PFSK-1 (cell line): ENCODE data around the gene ST6GALNAC2.

Experiments used
- FOXP2 ChIP-seq: optimal IDR thresholded peaks from 2 replicates; pipeline ENCODE3; 2011; ENCODE audit warnings: borderline replicate concordance, control low read depth, inconsistent platforms; ENCODE audit not compliant: insufficient read depth; ENCODE audit errors: extremely low read length, extremely low read depth
- POLR2AphosphoS5 ChIP-seq: IDR thresholded peaks from 2 replicates; pipeline ENCODE4 v1.6.1; 2012; ENCODE audit warnings: low read depth, mild to moderate bottlenecking, control low read depth, low read length, moderate library complexity
- SIN3A ChIP-seq: IDR thresholded peaks from 2 replicates; pipeline ENCODE4 v1.6.1; 2012; ENCODE audit warnings: mild to moderate bottlenecking, low read length, moderate library complexity, borderline replicate concordance; ENCODE audit not compliant: insufficient read depth
- TAF1 ChIP-seq: IDR thresholded peaks from 2 replicates; pipeline ENCODE4 v1.6.1; 2012; ENCODE audit warnings: low read length, control low read depth, borderline replicate concordance; ENCODE audit not compliant: insufficient read depth
- TF ChIP-seq, protein P1 (sequence below), 2 experiments: IDR thresholded peaks; 2 replicates each; pipeline versions ENCODE4 v1.6.1 to v1.8.0; 2011 to 2012; ENCODE audit warnings: low read depth in 2 of 2, low read length in 2 of 2, control low read depth in 1 of 2, inconsistent platforms in 1 of 2, mild to moderate bottlenecking in 1 of 2, moderate library complexity in 1 of 2; ENCODE audit not compliant: insufficient read depth in 1 of 2

ST6GALNAC2 gene

DNA sequence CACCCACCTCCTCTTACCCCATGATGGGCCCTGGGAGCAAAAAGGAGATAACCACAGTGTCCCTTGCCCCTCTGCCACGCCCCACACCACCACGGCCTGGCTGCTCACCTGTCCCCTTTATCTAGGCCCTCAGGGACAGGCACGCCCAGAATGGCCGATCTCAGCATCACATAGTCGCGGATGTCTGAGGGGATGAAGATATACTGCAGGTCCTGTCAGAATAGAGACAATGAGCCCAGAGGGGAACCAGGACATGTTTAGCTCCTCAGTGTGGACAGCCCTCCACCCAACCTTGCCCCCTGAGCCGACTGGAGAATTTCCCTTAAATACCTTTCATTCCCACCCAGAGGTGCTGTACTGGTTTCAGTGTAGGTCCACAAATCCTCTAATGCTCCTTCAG, 15.2 kb downstream of the ST6GALNAC2 start:
- TF ChIP-seq SIN3A (no peak), TAF1 (no peak), FOXP2 (no peak), POLR2AphosphoS5 (no peak)
- TF ChIP-seq, protein P1, sequence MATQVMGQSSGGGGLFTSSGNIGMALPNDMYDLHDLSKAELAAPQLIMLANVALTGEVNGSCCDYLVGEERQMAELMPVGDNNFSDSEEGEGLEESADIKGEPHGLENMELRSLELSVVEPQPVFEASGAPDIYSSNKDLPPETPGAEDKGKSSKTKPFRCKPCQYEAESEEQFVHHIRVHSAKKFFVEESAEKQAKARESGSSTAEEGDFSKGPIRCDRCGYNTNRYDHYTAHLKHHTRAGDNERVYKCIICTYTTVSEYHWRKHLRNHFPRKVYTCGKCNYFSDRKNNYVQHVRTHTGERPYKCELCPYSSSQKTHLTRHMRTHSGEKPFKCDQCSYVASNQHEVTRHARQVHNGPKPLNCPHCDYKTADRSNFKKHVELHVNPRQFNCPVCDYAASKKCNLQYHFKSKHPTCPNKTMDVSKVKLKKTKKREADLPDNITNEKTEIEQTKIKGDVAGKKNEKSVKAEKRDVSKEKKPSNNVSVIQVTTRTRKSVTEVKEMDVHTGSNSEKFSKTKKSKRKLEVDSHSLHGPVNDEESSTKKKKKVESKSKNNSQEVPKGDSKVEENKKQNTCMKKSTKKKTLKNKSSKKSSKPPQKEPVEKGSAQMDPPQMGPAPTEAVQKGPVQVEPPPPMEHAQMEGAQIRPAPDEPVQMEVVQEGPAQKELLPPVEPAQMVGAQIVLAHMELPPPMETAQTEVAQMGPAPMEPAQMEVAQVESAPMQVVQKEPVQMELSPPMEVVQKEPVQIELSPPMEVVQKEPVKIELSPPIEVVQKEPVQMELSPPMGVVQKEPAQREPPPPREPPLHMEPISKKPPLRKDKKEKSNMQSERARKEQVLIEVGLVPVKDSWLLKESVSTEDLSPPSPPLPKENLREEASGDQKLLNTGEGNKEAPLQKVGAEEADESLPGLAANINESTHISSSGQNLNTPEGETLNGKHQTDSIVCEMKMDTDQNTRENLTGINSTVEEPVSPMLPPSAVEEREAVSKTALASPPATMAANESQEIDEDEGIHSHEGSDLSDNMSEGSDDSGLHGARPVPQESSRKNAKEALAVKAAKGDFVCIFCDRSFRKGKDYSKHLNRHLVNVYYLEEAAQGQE (IDR thresholded peaks at IDR 0.05; ENCODE audit: insufficient read depth in 1 of 2, low read depth in 2 of 2, low read length in 2 of 2) = no peak

DNA sequence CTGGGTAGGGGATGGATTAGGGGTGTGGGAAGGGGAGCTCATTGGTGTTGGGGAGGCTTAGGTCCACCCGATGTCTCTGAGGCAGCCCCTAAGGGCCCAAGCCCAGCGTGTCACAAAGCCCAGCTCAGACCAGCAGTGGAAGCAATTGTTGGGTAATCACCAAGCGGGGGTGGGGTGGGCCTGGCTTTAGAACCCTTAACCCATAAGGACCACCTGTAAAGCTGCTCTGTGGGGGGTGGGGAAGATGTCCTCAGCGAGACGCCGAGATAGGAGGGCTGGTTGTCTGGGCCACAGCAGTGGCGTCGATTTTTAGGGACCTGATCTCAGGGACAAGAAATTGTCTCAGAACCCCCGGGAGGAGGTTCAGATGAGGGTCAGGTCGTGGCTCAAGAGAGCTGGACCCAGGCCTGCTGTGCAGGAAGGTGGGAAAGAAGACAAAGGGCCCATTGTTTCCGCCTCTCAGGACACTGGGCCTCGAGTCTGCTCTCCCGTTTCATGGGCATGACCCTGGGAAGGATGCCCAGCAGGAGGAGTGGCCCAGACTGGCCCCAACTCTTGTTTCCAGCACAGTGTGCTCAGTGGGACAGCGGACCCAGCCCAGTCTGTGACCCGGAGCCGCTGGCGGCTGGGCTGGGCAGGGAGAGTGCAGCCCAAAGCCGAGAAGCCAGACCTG, 15.9 kb downstream of the ST6GALNAC2 start:
- TF ChIP-seq TAF1 (no peak), POLR2AphosphoS5 (no peak), SIN3A (no peak), FOXP2 (no peak)
- TF ChIP-seq, protein P1 (IDR thresholded peaks at IDR 0.05; ENCODE audit: insufficient read depth in 1 of 2, low read depth in 2 of 2, low read length in 2 of 2) = no peak

DNA sequence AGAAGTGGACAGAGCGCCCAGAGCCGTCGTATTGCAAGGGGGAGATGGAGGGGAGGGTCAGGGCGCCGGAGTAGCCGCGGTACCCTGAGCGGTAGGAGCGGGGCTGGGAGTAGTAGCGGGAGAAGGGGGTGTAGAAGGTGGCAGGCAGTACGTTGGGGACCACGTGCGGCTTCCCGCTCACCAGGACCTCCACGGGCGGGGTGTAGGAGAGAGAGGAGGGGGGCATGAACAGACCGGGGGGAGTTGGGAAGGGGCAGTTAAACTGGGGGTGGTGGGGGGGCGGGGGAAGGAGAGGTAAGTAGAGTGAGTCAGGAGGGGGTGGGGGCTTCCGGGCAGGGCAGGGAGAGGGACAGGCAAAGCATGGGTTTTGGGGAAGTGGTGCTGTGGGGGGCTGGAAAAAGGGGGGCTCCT, 16.8 kb downstream of the ST6GALNAC2 start:
- TF ChIP-seq, protein P1 (IDR thresholded peaks at IDR 0.05; ENCODE audit: insufficient read depth in 1 of 2, low read depth in 2 of 2, low read length in 2 of 2) = no peak
- no peak for TF ChIP-seq TAF1
- TF ChIP-seq POLR2AphosphoS5 = no peak
- TF ChIP-seq SIN3A = no peak

DNA sequence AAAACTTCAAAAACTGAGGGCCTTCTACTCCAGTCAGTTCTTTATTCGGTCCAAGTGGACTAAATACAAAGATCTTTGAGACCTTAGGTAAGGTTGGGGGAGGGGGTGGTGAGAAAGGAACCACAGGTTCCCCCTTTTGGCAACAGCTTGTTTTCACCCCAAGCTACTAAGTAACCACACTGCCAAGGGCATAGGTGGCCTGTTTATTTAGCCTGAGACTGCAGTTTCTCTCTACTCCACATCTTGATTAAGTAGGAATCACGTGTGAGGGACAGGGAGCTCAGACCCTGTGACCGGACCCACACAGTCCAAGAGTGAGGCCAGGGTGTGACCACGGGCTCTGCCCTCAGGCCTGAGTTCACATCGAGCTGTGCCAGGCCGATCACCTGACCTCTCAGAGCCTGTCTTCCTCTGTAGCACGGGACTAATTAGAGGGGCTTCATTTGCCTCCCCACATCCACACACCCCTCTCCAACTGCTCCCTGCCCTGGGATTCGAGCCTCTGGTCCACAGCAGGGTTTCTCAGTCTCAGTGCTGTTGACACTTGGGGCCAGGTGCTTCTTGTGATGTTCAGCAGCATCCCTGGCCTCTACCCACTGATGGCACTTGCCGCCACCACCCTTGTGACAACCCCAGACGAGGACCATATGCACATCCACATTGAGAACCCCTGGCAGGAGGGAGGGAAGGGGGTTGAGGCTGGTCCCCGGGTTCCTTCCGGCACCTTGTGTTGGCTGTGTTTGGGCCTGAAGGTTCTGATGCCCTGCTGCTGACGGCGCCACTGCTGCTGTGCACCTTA, 17.8 kb downstream of the ST6GALNAC2 start:
- TF ChIP-seq POLR2AphosphoS5 (peak; percentile 40; the same call in 1 of the 2 replicates), SIN3A (no peak)

DNA sequence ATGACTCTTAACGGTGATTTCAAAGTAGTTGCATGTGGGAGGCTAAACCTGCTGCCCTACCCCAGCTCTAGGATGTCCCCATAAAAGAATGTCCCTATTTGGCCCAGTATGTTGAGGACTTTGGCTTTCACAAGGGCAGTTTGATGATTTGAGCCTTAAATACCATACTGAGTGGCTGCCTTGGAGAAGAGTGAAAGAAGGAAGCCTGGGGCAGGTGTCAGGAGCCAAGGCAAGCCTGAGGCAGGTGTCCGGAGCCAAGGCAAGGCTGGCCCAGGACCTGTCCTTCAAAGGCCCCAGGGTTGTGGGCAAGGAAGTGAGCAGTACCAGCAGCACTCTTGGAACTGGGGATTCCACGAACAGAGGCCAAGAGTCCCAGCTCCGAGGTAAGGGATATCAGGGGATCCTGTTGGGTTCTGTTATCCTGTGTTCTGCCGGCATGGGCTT, 18.6 kb downstream of the ST6GALNAC2 start:
- TF ChIP-seq POLR2AphosphoS5 = peak; percentile 61
- TF ChIP-seq FOXP2 = no peak

DNA sequence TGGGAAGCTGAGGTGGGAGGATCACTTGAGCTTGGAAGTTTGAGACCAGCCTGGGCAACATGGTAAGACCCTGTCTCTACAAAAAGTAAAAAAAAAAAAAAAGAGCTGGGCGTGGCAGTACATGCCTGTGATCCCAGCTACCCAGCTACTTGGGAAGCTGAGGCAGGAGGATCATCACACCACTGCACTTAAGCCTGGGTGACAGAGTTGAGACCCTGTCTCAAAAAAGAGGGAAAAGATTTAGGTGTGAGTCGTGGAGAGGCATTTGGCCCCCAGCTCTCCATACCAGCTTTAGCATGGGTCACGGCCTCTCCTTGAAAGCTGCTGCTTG, 19.1 kb downstream of the ST6GALNAC2 start:
- TF ChIP-seq FOXP2 = no peak
- TF ChIP-seq POLR2AphosphoS5 = peak; percentile 12; the same call in 1 of the 2 replicates
